ENCODE data around the gene TBCC.

Gene TBCC

GRCh38 chr6:42710316-42710715 is 35.6 kb downstream of the TBCC start:
- Histone ChIP-seq H3K4me1 (no peaks in the 10 kb centered on the region), H3K9ac (no peak overlapping the region), H2AFZ (no peak overlapping the region), H3K9me3 (ENCODE audit: control insufficient read depth, low read length) (no peaks in the 10 kb centered on the region), H3K27me3 (ENCODE audit: control insufficient read depth, insufficient read depth, low read length) (no peaks in the 10 kb centered on the region), H3K36me3 (ENCODE audit: control insufficient read depth, insufficient read depth, low read length) (no peaks in the 10 kb centered on the region), H3K79me2 (no peaks in the 10 kb centered on the region), H3K4me2 (ENCODE audit: low read length) (no peak overlapping the region), H3K4me3 (ENCODE audit: low read depth, low read length) (no peak overlapping the region), H3K27ac (no peak overlapping the region)
- no peak for TF ChIP-seq CTCF (IDR thresholded peaks at IDR 0.05)

GRCh38 chr6:42709871-42710270 is 36.0 kb downstream of the TBCC start:
- H3K27me3 ChIP-seq (ENCODE audit: control insufficient read depth, insufficient read depth, low read length), result no peaks in the 10 kb centered on the region
- H3K36me3 ChIP-seq (ENCODE audit: control insufficient read depth, insufficient read depth, low read length), result no peaks in the 10 kb centered on the region
- no peak overlapping the region for H3K4me3 ChIP-seq (ENCODE audit: low read depth, low read length)
- no peak overlapping the region for H3K27ac ChIP-seq
- H3K9ac ChIP-seq, result no peak overlapping the region
- H3K9me3 ChIP-seq (ENCODE audit: control insufficient read depth, low read length), result no peaks in the 10 kb centered on the region
- H3K4me1 ChIP-seq, result no peaks in the 10 kb centered on the region
- no peak overlapping the region for H3K4me2 ChIP-seq (ENCODE audit: low read length)
- TF ChIP-seq CTCF (IDR thresholded peaks at IDR 0.05), result no peak
- H2AFZ ChIP-seq, result no peak overlapping the region
- no peaks in the 10 kb centered on the region for H3K79me2 ChIP-seq

- Histone ChIP-seq H3K36me3 (ENCODE audit: control insufficient read depth, insufficient read depth, low read length) (no peaks in the 10 kb centered on the region), H3K4me3 (ENCODE audit: low read depth, low read length) (no peak overlapping the region), H2AFZ (no peak overlapping the region), H3K4me1 (no peaks in the 10 kb centered on the region), H3K27ac (no peak overlapping the region), H3K4me2 (ENCODE audit: low read length) (no peak overlapping the region), H3K79me2 (no peaks in the 10 kb centered on the region), H3K9me3 (ENCODE audit: control insufficient read depth, low read length) (no peaks in the 10 kb centered on the region), H3K27me3 (ENCODE audit: control insufficient read depth, insufficient read depth, low read length) (no peaks in the 10 kb centered on the region), H3K9ac (no peak overlapping the region)
- TF ChIP-seq CTCF (IDR thresholded peaks at IDR 0.05), result no peak
Observed at GRCh38 chr6:42708096-42708495, 37.8 kb downstream of the TBCC start.

- no peaks in the 10 kb centered on the region for H3K9me3 ChIP-seq (ENCODE audit: control insufficient read depth, low read length)
- no peak overlapping the region for H3K9ac ChIP-seq
- no peaks in the 10 kb centered on the region for H3K79me2 ChIP-seq
- no peaks in the 10 kb centered on the region for H3K27me3 ChIP-seq (ENCODE audit: control insufficient read depth, insufficient read depth, low read length)
- H3K4me2 ChIP-seq (ENCODE audit: low read length), result no peak overlapping the region
- H3K4me1 ChIP-seq, result no peaks in the 10 kb centered on the region
- H3K27ac ChIP-seq, result no peak overlapping the region
- no peak overlapping the region for H3K4me3 ChIP-seq (ENCODE audit: low read depth, low read length)
- H3K36me3 ChIP-seq (ENCODE audit: control insufficient read depth, insufficient read depth, low read length), result no peaks in the 10 kb centered on the region
- no peak for TF ChIP-seq CTCF (IDR thresholded peaks at IDR 0.05)
- H2AFZ ChIP-seq, result no peak overlapping the region
Observed at GRCh38 chr6:42707595-42707994, 38.3 kb downstream of the TBCC start.

- Histone ChIP-seq H3K79me2 (no peaks in the 10 kb centered on the region), H3K9me3 (ENCODE audit: control insufficient read depth, low read length) (no peaks in the 10 kb centered on the region), H3K4me1 (no peaks in the 10 kb centered on the region), H3K4me2 (ENCODE audit: low read length) (no peak overlapping the region), H2AFZ (peak overlapping the region; percentile 82), H3K4me3 (ENCODE audit: low read depth, low read length) (no peak overlapping the region), H3K27me3 (ENCODE audit: control insufficient read depth, insufficient read depth, low read length) (no peaks in the 10 kb centered on the region), H3K27ac (no peak overlapping the region), H3K36me3 (ENCODE audit: control insufficient read depth, insufficient read depth, low read length) (no peaks in the 10 kb centered on the region), H3K9ac (no peak overlapping the region)
- no peak for TF ChIP-seq CTCF (IDR thresholded peaks at IDR 0.05)
Observed at GRCh38 chr6:42704937-42705374, 40.9 kb downstream of the TBCC start.

Data from parathyroid adenoma (tissue), 2 donors.